Endothelial cell of umbilical vein (primary cell): Measurements from ENCODE around the gene MGST2. TPM values are rescaled to one million over a fixed set of nuclear protein-coding genes. Genes with fewer than 3 reads are reported as not detected.

Experiments
- BruUV-seq: library from RNA; stranded (reverse); fragments of 400-500 nt; replicated peaks from 2 replicates; lab custom pipeline; 2021; lab: Mats Ljungman, UMichigan
- CTCF ChIA-PET: fragments of 300-600, 350-600 bp; sonication (Branson Sonifier 250); formaldehyde crosslinking; loops from one replicate; lab custom pipeline; 2021; ENCODE audit warnings: antibody characterized with exemption, inconsistent platforms; lab: Charles Lee
- POLR2A ChIA-PET: fragments of 300-600, 350-600 bp; sonication (Branson Sonifier 250); formaldehyde crosslinking; loops from one replicate; lab custom pipeline; 2021; ENCODE audit warnings: antibody characterized with exemption, inconsistent platforms; lab: Charles Lee
- DNase-seq: peaks from one replicate; pipeline ENCODE4 v3.0.0-alpha.2; 2011; ENCODE audit warnings: low read depth, low spot score
- FAIRE-seq: peaks from 2 replicates; lab custom pipeline; 2011; peaks lifted over from hg19 to GRCh38; lab: Jason Lieb, UNC
- H2AFZ ChIP-seq: 2 replicates; pipeline ENCODE4 v1.6.0; 2012; ENCODE audit warnings: low read depth, low read length, control low read depth, inconsistent platforms
- H3K27ac ChIP-seq: 2 replicates; pipeline ENCODE4 v1.5.1; 2011; ENCODE audit warnings: low read depth, mild to moderate bottlenecking, control low read depth, low read length, moderate library complexity; ENCODE audit not compliant: insufficient read depth
- H3K27me3 ChIP-seq, 2 experiments: 2 replicates each; pipeline versions ENCODE4 v1.6.0 to v1.6.1; 2011; ENCODE audit warnings: low read length in 2 of 2, mixed read lengths in 1 of 2; ENCODE audit not compliant: control insufficient read depth in 2 of 2, insufficient read depth in 2 of 2
- H3K36me3 ChIP-seq, 2 experiments: 2 replicates in 1 of 2; 3 replicates in 1 of 2; pipeline ENCODE4 v1.5.1; 2011; ENCODE audit warnings: low read length in 2 of 2, mild to moderate bottlenecking in 1 of 2, moderate library complexity in 1 of 2; ENCODE audit not compliant: control insufficient read depth in 2 of 2, insufficient read depth in 2 of 2; ENCODE audit errors: extremely low read depth in 1 of 2
- H3K4me1 ChIP-seq: 3 replicates; pipeline ENCODE4 v1.5.1; 2011; ENCODE audit warnings: mild to moderate bottlenecking, low read length; ENCODE audit not compliant: control insufficient read depth, insufficient read depth; ENCODE audit errors: extremely low read depth
- H3K4me2 ChIP-seq: 2 replicates; pipeline ENCODE4 v1.6.1; 2011; ENCODE audit warnings: low read length, control low read depth, mixed read lengths; ENCODE audit not compliant: insufficient read depth
- H3K4me3 ChIP-seq, 3 experiments: fragments of 200-600 bp in 1 of 3; sonication (generic), shearing (Covaris generic) in 1 of 3; replicated peaks in 1 of 3; 2 replicates each; pipeline ENCODE4 v1.5.1; 2011 to 2016; ENCODE audit warnings: control low read depth in 3 of 3, low read length in 3 of 3, mild to moderate bottlenecking in 2 of 3, inconsistent platforms in 1 of 3, low read depth in 1 of 3, moderate library complexity in 1 of 3; ENCODE audit not compliant: insufficient read depth in 1 of 3
- H3K79me2 ChIP-seq: 2 replicates; pipeline ENCODE4 v1.6.0; 2012; ENCODE audit warnings: low read length, inconsistent platforms; ENCODE audit not compliant: control insufficient read depth, insufficient read depth
- H3K9ac ChIP-seq: replicated peaks from 2 replicates; pipeline ENCODE3; 2011; ENCODE audit warnings: low read length, control low read depth; ENCODE audit not compliant: insufficient read depth; ENCODE audit errors: extremely low read depth
- H3K9me1 ChIP-seq: replicated peaks from 3 replicates; pipeline ENCODE4 v1.6.0; 2011; ENCODE audit warnings: mild to moderate bottlenecking, low read length; ENCODE audit not compliant: control insufficient read depth, insufficient read depth; ENCODE audit errors: extremely low read depth
- H3K9me3 ChIP-seq: replicated peaks from 2 replicates; pipeline ENCODE4 v1.5.1; 2012; ENCODE audit warnings: low read length, inconsistent platforms; ENCODE audit not compliant: control insufficient read depth, insufficient read depth
- H4K20me1 ChIP-seq: replicated peaks from 2 replicates; pipeline ENCODE3; 2011; ENCODE audit warnings: mild to moderate bottlenecking, low read length; ENCODE audit not compliant: control insufficient read depth, insufficient read depth; ENCODE audit errors: extremely low read depth
- EZH2 ChIP-seq: IDR thresholded peaks from 2 replicates; pipeline ENCODE4 v1.6.1; 2012; ENCODE audit warnings: borderline replicate concordance, low read depth, mild to moderate bottlenecking, moderate library complexity, low read length, inconsistent platforms; ENCODE audit not compliant: severe bottlenecking
- dilution Hi-C: fragments of 300-500 bp; cut with MboI; formaldehyde crosslinking; loops from one replicate; pipeline ENCODE4 v1.15.0; 2019; ENCODE audit warnings: low sequenced_read_pairs; ENCODE audit not compliant: extremely low pct_ligation_motif_present
- intact Hi-C: fragments of 100-400 bp; cut with micrococcal nuclease; formaldehyde crosslinking; loops from one replicate; pipeline ENCODE4 v1.10.0; 2022
- polyA plus RNA-seq, 4 experiments: library from polyadenylated mRNA; depleted of rRNA in 3 of 4; stranded (reverse) in 3 of 4; unstranded in 1 of 4; fragments of >200 nt; gene quantifications; 2 replicates each; pipeline versions ENCODE4 v1.2.1 to v1.2.3, GENCODE V29; 2011 to 2012; ENCODE audit warnings: missing spikeins in 1 of 4
- total RNA-seq: library from RNA; stranded (reverse); gene quantifications from 2 replicates; pipeline ENCODE4 v1.2.3, GENCODE V29; 2021
- TF ChIP-seq, protein P1 (sequence below): IDR thresholded peaks from 2 replicates; pipeline ENCODE4 v1.6.1; 2011; ENCODE audit not compliant: insufficient read depth, insufficient read length
- TF ChIP-seq, protein P2 (sequence below), 2 donors: IDR thresholded peaks; 1 replicate in 1 of 2; 2 replicates in 1 of 2; pipeline ENCODE4 v1.5.1; 2011; ENCODE audit warnings: low read length in 2 of 2, mild to moderate bottlenecking in 2 of 2, moderate library complexity in 2 of 2, control low read depth in 1 of 2, inconsistent platforms in 1 of 2, low read depth in 1 of 2; ENCODE audit not compliant: insufficient read depth in 1 of 2; ENCODE audit errors: extremely low read depth in 1 of 2

MGST2 gene
- total and polyA plus RNA-seq, 2 donors (not counting 3 experiments of a cell fraction or from before 2014, with no cell fraction given) = 64.3 to 78.9 TPM

DNA sequence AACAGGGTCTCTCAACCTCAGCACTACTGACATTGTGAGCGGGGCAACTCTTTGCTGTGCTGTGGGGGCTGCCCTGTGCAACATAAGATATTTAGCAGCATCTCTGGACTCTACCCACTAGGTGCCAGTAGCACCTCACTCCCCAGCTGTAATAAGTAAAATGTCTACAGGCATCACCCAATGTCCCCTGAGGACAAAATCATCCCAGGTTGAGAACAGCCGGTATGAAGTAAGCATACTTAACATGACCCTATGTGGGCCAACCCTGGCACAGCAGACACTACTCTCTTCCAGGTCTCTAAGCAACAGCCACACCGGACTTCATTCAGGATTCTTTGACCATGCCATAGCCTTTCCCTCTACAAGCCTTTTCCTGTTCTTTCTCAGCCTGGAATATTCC is 10.5 kb upstream of the MGST2 start:
- ChIA-PET CTCF (interaction anchor here (0.7 to 10.8 kb wide), 7 partner anchors 50 to 705 kb away, joined by 3 to 275 read pairs (median 5); no protein-coding TSS in a partner anchor), POLR2A (no interaction called here)
- dilution Hi-C loops (no loop called here), intact Hi-C loops (loop anchor here (1.0 to 5.0 kb wide), 6 partner anchors 107 to 957 kb away; no protein-coding TSS in a partner anchor)
- Histone ChIP-seq H3K9ac (no peak overlapping the region), H3K4me1 (peaks cover 30% of the 10 kb centered on the region), H3K79me2 (no peaks in the 10 kb centered on the region), H3K27me3 (no peaks in the 10 kb centered on the region), H3K4me2 (no peak overlapping the region), H3K27ac (no peak overlapping the region), H4K20me1 (no peaks in the 10 kb centered on the region), H3K4me3 (no peak overlapping the region), H3K36me3 (no peaks in the 10 kb centered on the region), H3K9me3 (no peaks in the 10 kb centered on the region), H3K9me1 (no peaks in the 10 kb centered on the region), H2AFZ (no peak overlapping the region)
- TF ChIP-seq, protein P1, sequence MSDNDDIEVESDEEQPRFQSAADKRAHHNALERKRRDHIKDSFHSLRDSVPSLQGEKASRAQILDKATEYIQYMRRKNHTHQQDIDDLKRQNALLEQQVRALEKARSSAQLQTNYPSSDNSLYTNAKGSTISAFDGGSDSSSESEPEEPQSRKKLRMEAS = no peak
- TF ChIP-seq, protein P2, sequence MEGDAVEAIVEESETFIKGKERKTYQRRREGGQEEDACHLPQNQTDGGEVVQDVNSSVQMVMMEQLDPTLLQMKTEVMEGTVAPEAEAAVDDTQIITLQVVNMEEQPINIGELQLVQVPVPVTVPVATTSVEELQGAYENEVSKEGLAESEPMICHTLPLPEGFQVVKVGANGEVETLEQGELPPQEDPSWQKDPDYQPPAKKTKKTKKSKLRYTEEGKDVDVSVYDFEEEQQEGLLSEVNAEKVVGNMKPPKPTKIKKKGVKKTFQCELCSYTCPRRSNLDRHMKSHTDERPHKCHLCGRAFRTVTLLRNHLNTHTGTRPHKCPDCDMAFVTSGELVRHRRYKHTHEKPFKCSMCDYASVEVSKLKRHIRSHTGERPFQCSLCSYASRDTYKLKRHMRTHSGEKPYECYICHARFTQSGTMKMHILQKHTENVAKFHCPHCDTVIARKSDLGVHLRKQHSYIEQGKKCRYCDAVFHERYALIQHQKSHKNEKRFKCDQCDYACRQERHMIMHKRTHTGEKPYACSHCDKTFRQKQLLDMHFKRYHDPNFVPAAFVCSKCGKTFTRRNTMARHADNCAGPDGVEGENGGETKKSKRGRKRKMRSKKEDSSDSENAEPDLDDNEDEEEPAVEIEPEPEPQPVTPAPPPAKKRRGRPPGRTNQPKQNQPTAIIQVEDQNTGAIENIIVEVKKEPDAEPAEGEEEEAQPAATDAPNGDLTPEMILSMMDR (IDR thresholded peaks at IDR 0.05; ENCODE audit: extremely low read depth in 1 of 2, insufficient read depth in 1 of 2, low read depth in 1 of 2, low read length in 2 of 2) = peak; percentile 39 to 41
- TF ChIP-seq EZH2 = no peak
- FAIRE-seq = peak; percentile 59
- BruUV-seq = no TSS peak
- peak; percentile 61 for DNase-seq
